SHP77 treated with DMSO at 0.1 percent for 48 hours (cell line): ENCODE data around the gene ZNF516.

ENCODE experiments used
- DNase-seq: peaks from one replicate; lab custom pipeline; 2025; lab: John Stamatoyannopoulos, UW

ZNF516 gene

GRCh38 chr18:76467371-76468190 lies 27.5 kb downstream of the ZNF516 start:
- no peak for DNase-seq

- no peak for DNase-seq
Measured at GRCh38 chr18:76466410-76466991, 28.5 kb downstream of the ZNF516 start.

GRCh38 chr18:76465630-76466409 lies 29.2 kb downstream of the ZNF516 start:
- DNase-seq, result no peak

DNA sequence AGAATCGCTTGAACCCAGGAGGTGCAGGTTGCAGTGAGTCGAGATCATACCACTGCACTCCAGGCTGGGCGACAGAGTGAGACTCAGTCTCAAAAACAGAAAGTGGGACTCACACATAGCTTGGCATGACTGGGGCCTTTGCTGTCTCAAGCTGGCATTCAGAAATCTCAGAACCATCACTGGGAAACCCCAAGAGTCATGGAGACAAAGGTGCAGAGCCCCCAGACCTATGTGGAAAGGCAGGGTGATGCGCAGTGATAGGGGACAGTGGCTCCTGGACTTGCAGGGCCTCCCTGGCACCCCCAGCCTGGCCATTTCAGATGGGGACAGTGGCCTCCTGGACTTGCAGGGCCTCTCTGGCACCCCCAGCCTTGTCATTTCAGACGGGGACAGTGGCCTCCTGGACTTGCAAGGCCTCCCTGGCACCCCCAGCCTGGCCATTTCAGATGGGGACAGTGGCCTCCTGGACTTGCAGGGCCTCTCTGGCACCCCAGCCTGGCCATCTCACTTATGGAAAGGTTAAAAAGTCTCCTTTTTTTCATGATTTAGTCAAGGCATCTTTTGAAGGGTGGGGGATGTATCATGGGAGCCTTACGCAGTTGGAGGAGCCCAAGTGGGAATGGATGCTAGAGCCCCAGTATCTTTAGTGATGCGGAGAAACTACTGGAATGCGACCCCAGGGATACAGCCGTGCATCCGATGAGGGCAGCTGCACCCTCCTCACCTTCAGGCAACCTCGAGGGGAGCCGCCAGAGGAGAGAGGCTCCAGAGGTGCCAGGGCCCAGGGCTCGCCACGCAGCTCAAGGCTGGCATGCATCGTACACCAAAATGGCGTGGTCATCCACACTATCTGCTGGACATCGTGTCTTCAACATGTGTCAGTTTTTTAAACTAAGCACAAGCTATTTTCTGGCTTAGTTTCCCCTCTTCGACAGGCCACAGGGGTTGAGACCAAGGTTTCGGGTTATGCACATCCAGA lies 30.5 kb downstream of the ZNF516 start:
- no peak for DNase-seq

- no peak for DNase-seq
Measured at GRCh38 chr18:76463872-76464271, 31.2 kb downstream of the ZNF516 start.

DNA sequence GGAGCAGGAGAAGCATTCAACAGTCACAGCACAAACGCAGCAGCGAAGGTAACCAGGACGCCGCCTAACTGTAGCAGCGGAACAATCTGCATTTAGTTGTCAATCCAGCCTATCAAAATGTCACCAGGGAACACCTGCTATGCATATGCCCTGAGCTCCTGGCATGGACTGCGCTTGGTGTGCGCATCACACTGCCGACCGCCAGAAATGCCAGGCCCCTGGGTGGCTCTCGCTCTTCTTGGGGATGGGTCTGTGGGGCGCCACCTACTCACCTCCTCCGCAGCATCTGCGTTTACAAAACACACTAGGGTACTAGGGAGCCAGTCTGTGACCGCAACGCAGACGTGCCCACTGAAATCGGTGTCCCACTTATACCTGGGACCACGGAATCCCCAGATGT lies 31.7 kb downstream of the ZNF516 start:
- no peak for DNase-seq

DNA sequence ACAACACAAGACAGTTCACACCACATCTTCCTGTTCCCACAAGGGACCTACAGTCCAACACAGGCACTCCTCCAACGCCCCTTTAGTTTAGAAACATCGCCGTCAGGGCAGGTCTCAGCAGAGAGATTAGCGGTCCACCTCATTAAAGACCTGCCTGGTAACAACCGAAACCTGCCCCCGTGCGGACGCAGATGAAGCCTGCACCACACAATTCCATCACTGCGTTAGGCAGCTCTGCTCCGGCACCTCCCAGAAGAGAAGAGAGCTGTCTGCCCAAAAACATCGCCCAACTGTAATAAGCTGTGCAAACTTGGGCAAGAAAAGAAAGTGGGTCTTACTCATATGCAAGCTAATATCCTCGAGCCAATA lies 32.7 kb downstream of the ZNF516 start:
- no peak for DNase-seq

- DNase-seq, result no peak
Measured at GRCh38 chr18:76461692-76462325, 33.2 kb downstream of the ZNF516 start.

GRCh38 chr18:76461148-76461547 lies 33.9 kb downstream of the ZNF516 start:
- DNase-seq, result no peak

- DNase-seq, result no peak
Measured at GRCh38 chr18:76460482-76460881, 34.6 kb downstream of the ZNF516 start.

GRCh38 chr18:76459687-76460350 lies 35.2 kb downstream of the ZNF516 start:
- DNase-seq, result no peak

- no peak for DNase-seq
Measured at GRCh38 chr18:76459312-76459686, 35.7 kb downstream of the ZNF516 start.

- DNase-seq, result no peak
Measured at GRCh38 chr18:76458522-76459311, 36.3 kb downstream of the ZNF516 start.

DNA sequence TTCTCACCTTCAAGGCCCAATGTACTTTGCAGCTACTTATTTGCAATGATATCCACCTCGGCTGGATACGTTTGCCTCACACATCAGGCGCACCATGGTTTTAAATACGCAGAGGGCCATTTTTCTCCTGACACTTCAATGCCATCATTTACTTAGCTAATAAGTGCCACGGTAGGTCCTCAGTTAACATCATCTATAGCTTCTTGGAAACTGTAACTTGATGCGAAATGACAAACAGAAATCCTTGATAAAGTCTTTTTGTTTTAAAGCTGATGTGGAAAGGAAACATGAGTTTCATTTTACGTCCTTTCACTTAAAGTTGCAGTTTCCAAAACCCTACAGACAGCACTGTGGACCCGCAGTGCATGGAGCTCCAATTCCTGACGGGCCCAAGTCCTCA lies 37.1 kb downstream of the ZNF516 start:
- no peak for DNase-seq

DNA sequence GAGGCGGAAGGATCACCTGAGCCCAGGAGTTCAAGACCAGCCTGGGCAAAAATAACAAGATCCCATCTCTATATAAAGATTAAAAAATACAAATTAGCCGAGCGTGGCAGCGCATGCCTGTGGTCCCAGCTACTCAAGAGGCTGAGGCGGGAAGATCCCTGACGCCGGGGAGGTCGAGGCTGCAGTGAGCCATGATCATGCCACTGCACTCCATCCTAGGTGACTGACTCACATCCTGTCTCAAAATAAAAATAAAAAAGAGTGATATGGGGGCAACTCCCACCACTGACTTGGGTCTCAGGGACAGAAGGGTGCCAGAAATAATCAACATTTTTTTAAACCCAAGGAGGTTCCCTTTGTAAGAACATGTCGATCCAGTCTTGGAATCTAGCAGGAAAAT lies 37.6 kb downstream of the ZNF516 start:
- no peak for DNase-seq

GRCh38 chr18:76456823-76457222 lies 38.2 kb downstream of the ZNF516 start:
- no peak for DNase-seq

GRCh38 chr18:76456018-76456750 lies 38.9 kb downstream of the ZNF516 start:
- DNase-seq, result no peak

GRCh38 chr18:76455003-76455676 lies 39.9 kb downstream of the ZNF516 start:
- DNase-seq, result no peak

GRCh38 chr18:76454418-76454817 lies 40.6 kb downstream of the ZNF516 start:
- peak; percentile 24 for DNase-seq
